ENCODE data around the gene ANKFN1.

ANKFN1 gene, protein sequence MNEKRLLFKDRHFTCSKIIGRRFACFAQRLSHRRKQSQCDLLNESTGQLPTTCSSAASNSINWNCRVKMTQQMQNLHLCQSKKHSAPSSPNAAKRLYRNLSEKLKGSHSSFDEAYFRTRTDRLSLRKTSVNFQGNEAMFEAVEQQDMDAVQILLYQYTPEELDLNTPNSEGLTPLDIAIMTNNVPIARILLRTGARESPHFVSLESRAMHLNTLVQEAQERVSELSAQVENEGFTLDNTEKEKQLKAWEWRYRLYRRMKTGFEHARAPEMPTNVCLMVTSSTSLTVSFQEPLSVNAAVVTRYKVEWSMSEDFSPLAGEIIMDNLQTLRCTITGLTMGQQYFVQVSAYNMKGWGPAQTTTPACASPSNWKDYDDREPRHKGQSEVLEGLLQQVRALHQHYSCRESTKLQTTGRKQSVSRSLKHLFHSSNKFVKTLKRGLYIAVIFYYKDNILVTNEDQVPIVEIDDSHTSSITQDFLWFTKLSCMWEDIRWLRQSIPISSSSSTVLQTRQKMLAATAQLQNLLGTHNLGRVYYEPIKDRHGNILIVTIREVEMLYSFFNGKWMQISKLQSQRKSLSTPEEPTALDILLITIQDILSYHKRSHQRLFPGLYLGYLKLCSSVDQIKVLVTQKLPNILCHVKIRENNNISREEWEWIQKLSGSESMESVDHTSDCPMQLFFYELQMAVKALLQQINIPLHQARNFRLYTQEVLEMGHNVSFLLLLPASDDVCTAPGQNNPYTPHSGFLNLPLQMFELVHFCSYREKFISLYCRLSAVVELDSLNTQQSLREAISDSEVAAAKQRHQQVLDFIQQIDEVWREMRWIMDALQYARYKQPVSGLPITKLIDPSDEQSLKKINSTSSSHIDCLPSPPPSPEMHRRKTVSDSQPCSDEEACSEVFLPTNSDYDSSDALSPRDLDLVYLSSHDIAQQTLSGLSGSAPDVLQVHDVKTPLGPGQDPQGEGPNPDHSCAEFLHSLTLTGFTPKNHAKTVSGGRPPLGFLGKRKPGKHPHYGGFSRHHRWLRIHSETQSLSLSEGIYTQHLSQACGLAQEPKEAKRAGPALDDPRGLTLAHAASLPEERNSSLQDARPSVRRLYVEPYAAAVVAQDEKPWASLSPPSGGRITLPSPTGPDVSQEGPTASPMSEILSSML

DNA sequence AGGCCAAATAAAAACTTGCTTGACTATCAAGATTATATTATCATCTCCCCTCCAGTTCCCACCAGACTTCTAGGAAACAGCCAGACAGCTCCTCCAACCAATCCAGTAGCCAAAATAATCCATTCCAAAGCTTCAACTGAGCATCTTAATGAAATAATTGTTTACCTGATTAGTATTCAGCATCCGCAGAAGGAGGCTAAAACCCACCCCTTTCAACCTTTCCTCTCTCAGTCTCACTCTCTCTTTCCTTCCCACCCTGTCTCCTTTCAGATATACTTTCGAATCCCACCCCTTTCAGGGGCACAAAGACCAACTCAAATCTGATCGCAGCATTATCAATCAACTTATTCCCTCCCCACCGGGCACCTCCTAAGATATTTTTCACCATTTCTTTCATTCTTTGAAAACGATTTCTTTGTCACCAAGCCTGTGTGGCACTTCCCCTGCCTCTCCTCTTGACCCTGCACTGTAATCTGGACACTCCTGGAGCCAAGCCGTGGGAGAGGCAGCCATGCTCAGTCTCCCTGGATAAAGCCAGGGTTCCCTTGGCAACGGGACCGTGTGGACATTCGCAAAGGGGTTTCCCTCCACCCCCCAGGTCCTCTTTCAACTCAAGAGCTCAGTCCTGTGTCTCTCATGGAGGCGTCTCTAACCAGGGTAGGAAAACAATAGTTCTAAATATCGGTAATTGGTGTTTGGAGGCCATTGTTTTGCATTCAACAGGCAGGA lies at the start of gene ANKFN1:
Gene ANKFN1, plus strand, starts transcription at position 602 of the 729 bp plus-strand sequence. CDS start 59,193 bp downstream, outside the sequence.
- TF ChIP-seq, protein P1, sequence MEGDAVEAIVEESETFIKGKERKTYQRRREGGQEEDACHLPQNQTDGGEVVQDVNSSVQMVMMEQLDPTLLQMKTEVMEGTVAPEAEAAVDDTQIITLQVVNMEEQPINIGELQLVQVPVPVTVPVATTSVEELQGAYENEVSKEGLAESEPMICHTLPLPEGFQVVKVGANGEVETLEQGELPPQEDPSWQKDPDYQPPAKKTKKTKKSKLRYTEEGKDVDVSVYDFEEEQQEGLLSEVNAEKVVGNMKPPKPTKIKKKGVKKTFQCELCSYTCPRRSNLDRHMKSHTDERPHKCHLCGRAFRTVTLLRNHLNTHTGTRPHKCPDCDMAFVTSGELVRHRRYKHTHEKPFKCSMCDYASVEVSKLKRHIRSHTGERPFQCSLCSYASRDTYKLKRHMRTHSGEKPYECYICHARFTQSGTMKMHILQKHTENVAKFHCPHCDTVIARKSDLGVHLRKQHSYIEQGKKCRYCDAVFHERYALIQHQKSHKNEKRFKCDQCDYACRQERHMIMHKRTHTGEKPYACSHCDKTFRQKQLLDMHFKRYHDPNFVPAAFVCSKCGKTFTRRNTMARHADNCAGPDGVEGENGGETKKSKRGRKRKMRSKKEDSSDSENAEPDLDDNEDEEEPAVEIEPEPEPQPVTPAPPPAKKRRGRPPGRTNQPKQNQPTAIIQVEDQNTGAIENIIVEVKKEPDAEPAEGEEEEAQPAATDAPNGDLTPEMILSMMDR (IDR thresholded peaks at IDR 0.05), result no peak

DNA sequence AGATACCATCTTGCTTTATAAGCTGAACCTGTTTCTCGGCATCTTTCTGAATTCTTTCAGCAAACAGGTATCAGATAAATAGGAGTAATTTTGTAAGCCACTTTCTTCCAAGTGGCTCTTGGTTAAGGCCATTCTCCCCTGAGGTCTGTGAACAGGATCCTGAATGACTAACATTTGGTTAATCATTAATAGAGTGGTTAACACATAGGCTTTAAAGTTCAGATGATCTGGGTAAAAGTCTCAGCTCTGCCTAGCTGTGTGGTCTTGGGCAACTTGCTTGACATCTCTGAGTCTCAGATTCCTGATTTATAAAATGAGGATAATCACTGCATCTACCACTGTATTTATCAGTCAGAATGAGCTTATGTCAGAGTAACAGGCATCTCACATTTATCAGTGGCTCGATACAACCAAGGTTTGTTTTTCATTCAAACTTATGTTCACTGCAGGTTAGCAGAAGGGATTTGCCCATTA lies 44.4 kb upstream of the ANKFN1 start:
- TF ChIP-seq, protein P1 (IDR thresholded peaks at IDR 0.05), result no peak

DNA sequence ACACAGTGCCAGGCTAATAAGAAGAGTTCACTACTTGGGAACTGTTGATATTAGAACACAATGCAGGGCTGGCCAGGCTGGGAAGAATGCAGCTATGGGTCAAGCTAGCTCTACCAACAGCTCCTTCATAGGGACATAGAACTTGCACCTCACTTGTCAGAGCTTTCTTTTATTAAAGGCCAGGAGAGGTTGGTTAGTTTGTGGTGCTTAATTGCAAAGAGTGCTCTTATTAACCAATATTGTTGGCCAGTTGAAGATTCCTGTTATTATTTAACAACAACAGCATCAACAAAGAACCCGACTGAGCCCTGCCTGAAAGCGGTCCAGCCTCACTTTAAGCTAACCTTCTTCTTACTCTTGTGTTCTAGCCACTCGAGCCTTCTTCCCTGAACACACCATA lies 43.4 kb upstream of the ANKFN1 start:
- TF ChIP-seq, protein P1 (IDR thresholded peaks at IDR 0.05), result no peak

DNA sequence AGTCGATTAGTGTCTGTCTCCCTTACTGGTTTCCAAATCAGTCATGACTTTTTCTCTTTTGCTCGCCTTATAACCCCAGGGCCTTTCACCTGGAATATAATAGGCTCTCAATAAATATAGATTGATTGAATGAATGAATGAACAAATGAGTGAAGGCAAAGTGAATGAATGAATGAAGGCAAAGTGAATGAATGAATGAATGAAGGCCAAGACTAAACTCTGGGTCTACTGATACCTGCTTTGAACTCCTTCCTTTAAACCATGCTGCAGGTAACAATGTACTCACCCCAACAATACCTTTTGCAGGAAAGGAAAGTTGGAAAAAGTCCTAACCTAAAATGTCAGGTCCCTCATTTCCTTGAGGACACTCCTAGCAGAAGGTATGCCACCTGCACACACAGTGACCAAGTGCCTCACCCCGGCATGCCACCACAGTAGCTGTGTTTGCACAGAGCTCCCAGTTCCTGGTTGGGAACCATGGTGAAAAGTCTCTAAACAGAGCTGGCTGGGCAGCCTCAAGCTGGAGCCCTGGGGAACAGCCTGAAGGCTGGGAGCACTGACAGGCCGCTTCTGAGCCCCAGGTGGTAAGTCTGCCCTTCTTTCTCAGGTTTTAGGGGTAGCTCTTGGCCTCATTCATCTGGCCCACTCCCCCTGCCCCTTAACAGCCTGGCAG lies 42.7 kb upstream of the ANKFN1 start:
- TF ChIP-seq, protein P1 (IDR thresholded peaks at IDR 0.05), result no peak

DNA sequence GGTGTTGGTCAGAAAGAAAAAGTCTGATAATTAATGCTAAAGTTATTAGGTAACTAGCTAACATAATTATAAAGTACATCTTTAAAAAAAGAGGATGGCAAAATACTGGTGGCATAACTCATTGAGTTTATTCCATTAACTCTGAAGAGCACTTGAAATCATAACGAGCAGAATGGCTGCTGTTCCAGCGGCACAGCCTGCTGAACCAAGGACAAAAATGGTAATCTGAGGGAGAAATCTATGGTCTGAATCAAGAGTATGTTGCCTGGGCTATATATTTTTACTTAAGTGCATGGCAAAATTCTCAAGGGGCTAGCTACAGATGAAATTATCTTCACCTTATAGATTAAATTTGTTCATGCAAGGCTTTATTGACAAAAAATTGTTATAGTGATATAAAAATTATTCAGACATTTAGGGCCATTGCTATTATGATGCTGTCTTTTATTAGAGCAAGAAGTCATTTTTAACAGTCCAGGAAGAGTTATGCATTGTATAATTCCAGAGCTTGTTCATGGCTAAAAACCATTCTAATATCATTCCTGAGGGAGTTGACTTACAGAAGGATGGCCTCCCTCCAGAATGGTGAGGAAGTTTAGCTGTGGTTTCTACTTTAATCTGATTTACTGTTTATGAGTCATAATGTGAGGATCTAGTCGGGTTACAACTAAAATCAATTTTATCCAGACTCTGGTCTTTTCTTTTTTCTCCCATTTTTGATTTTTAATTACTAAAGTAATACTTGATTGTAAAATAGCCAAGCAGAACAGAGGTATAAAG lies 41.4 kb upstream of the ANKFN1 start:
- TF ChIP-seq, protein P1 (IDR thresholded peaks at IDR 0.05), result no peak

DNA sequence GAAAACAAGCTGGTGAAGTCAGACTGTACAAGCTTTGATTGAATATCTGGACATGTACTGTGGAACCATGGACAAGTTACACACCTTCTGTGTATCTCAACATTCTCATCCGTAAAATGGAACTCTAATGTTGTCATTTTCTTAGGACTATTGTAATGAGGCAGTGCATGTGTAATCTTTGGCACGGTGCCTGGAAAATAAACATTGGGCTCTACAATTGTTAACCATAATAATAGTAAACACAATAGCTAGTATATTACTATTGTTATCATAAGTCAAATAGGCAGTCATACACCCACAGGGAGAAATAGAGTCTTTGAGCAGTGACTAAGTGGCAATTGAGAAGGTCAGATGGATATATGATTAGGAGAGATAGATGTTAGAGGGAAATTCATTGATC lies 39.8 kb upstream of the ANKFN1 start:
- TF ChIP-seq, protein P1 (IDR thresholded peaks at IDR 0.05), result no peak

Measured in LNCAP (cell line).